Mesenchymal stem cell (in vitro differentiated cells and primary cell): ENCODE data around the gene SEPTIN1.
A peak's percentile ranks its signal among the peaks of the same experiment; 100 is the strongest.

ENCODE experiments used
- DNase-seq: peaks from one replicate; pipeline ENCODE4 v3.0.0-alpha.2; 2013
- H2AFZ ChIP-seq: one replicate; pipeline ENCODE4 v1.6.1; 2013; ENCODE audit warnings: low read depth, mild to moderate bottlenecking, control low read depth, inconsistent platforms, low read length, moderate library complexity
- H2AK5ac ChIP-seq: 2 replicates; pipeline ENCODE4 v1.6.1; 2013; ENCODE audit warnings: low read length, moderate library complexity, mild to moderate bottlenecking, inconsistent platforms; ENCODE audit not compliant: severe bottlenecking
- H2BK120ac ChIP-seq: one replicate; pipeline ENCODE4 v1.6.1; 2013; ENCODE audit warnings: low read depth, mild to moderate bottlenecking, inconsistent platforms, low read length, moderate library complexity
- H2BK12ac ChIP-seq, 2 experiments: one replicate each; pipeline ENCODE4 v1.6.1; 2013; ENCODE audit warnings: inconsistent platforms in 2 of 2, low read length in 2 of 2, mild to moderate bottlenecking in 2 of 2, moderate library complexity in 2 of 2, control low read depth in 1 of 2
- H2BK15ac ChIP-seq: one replicate; pipeline ENCODE4 v1.6.1; 2013; ENCODE audit warnings: mild to moderate bottlenecking, low read depth, inconsistent platforms; ENCODE audit not compliant: poor library complexity, severe bottlenecking
- H2BK5ac ChIP-seq: 2 replicates; pipeline ENCODE4 v1.6.1; 2013; ENCODE audit warnings: low read depth, mild to moderate bottlenecking, low read length, control low read depth, inconsistent platforms; ENCODE audit not compliant: poor library complexity, severe bottlenecking
- H3K14ac ChIP-seq, 2 experiments: one replicate each; pipeline ENCODE4 v1.6.1; 2013; ENCODE audit warnings: inconsistent platforms in 2 of 2, low read length in 2 of 2, control low read depth in 1 of 2, mild to moderate bottlenecking in 1 of 2, moderate library complexity in 1 of 2
- H3K18ac ChIP-seq, 2 experiments: one replicate each; pipeline ENCODE4 v1.6.1; 2013; ENCODE audit warnings: inconsistent platforms in 2 of 2, low read length in 2 of 2, control low read depth in 1 of 2, low read depth in 1 of 2, mild to moderate bottlenecking in 1 of 2
- H3K23ac ChIP-seq, 2 experiments: one replicate each; pipeline ENCODE4 v1.6.1; 2013; ENCODE audit warnings: inconsistent platforms in 2 of 2, low read length in 2 of 2, mild to moderate bottlenecking in 2 of 2, moderate library complexity in 2 of 2, control low read depth in 1 of 2
- H3K27ac ChIP-seq: 2 replicates; pipeline ENCODE4 v1.5.1; 2013; ENCODE audit warnings: mild to moderate bottlenecking, moderate library complexity, low read length, control low read depth, inconsistent platforms; ENCODE audit not compliant: poor library complexity, severe bottlenecking
- H3K27me3 ChIP-seq, 2 experiments: 2 replicates each; pipeline versions ENCODE4 v1.6.1 to v1.7.0; 2013; ENCODE audit warnings: low read length in 2 of 2, mild to moderate bottlenecking in 2 of 2, moderate library complexity in 2 of 2, control low read depth in 1 of 2, inconsistent platforms in 1 of 2; ENCODE audit not compliant: control insufficient read depth in 1 of 2, insufficient read depth in 1 of 2
- H3K36me3 ChIP-seq, 2 experiments: 2 replicates each; pipeline versions ENCODE4 v1.6.1 to v1.7.0; 2013; ENCODE audit warnings: low read length in 2 of 2, control low read depth in 1 of 2, inconsistent platforms in 1 of 2, low read depth in 1 of 2, mild to moderate bottlenecking in 1 of 2; ENCODE audit not compliant: insufficient read depth in 2 of 2, control insufficient read depth in 1 of 2
- H3K4ac ChIP-seq, 2 experiments: one replicate each; pipeline ENCODE4 v1.6.1; 2013; ENCODE audit warnings: inconsistent platforms in 2 of 2, low read length in 2 of 2, mild to moderate bottlenecking in 2 of 2, moderate library complexity in 2 of 2, control low read depth in 1 of 2, low read depth in 1 of 2
- H3K4me1 ChIP-seq: 2 replicates; pipeline ENCODE4 v1.6.1; 2013; ENCODE audit warnings: low read depth, low read length, control low read depth; ENCODE audit not compliant: control insufficient read depth, insufficient read depth
- H3K4me2 ChIP-seq: 2 replicates; pipeline ENCODE4 v1.6.1; 2013; ENCODE audit warnings: low read length, mild to moderate bottlenecking, inconsistent platforms; ENCODE audit not compliant: poor library complexity, severe bottlenecking
- H3K4me3 ChIP-seq, 2 experiments: 2 replicates each; pipeline versions ENCODE4 v1.5.1 to v1.7.0; 2013; ENCODE audit warnings: low read length in 2 of 2, mild to moderate bottlenecking in 2 of 2, control low read depth in 1 of 2, low read depth in 1 of 2; ENCODE audit not compliant: insufficient read depth in 1 of 2
- H3K79me1 ChIP-seq: replicated peaks from 2 replicates; pipeline ENCODE4 v1.6.1; 2013; ENCODE audit warnings: mild to moderate bottlenecking, control low read depth, low read length, inconsistent platforms; ENCODE audit not compliant: poor library complexity, severe bottlenecking
- H3K9ac ChIP-seq: 2 replicates; pipeline ENCODE4 v1.7.0; 2013; ENCODE audit warnings: mild to moderate bottlenecking, low read length, moderate library complexity
- H3K9me3 ChIP-seq: 2 replicates; pipeline ENCODE4 v1.7.0; 2013; ENCODE audit warnings: mild to moderate bottlenecking, low read length; ENCODE audit not compliant: control insufficient read depth
- H4K8ac ChIP-seq: one replicate; pipeline ENCODE4 v1.6.1; 2013; ENCODE audit warnings: inconsistent platforms, mild to moderate bottlenecking, low read length, moderate library complexity
- H4K91ac ChIP-seq: one replicate; pipeline ENCODE4 v1.6.1; 2013; ENCODE audit warnings: mild to moderate bottlenecking, low read length, inconsistent platforms
- WGBS: methylation state at CpG from one replicate; pipeline ENCODE4 v1.1.7; 2013; ENCODE audit warnings: mixed read lengths; 5-methylcytosine and 5-hydroxymethylcytosine counted together

SEPTIN1 gene

DNA sequence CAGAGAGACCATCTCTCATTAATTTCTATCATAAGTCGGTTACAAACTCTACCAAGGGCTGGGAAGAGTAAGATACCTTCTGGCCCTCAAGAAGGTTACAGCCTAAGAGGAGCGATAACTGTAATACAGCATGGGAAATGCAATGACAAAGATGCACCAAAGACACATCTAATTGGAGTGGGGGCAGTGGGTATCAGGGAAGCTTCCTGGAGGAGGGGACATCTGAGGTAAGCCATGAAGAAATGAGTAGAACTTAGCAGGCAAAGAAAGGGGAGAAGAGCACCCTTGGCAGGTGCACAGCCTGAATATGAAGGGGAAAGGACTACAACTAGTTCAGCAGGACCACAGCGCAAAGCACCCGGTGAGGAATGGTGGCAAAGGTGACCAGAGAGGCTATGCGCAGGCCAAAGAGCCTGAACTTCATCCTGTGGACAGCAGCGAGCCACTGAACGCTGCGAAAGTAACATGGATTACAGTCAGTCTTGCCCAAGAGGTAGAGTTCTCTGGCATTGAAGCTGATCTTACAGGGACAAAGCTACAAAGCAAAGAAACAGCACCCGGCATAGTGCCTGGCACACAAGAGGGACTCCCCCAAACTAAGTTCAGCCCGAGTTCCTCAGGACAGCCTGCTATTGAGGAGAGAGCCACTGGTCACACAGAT, 14.9 kb downstream of the SEPTIN1 start:
- H3K23ac ChIP-seq: peak overlapping the region in 1 of 2 experiments; percentile 37
- H3K9me3 ChIP-seq: no peaks in the 10 kb centered on the region
- no peak overlapping the region for H4K8ac ChIP-seq
- H2BK5ac ChIP-seq: no peak overlapping the region
- H2BK12ac ChIP-seq: no peak overlapping the region
- no peak overlapping the region for H2AFZ ChIP-seq
- 94% methylated on average over 10 of the region's 10 CpGs for WGBS
- no peak overlapping the region for H3K18ac ChIP-seq
- H3K4me1 ChIP-seq: peaks cover 26% of the 10 kb centered on the region
- H2BK120ac ChIP-seq: no peak overlapping the region
- H3K14ac ChIP-seq: no peak overlapping the region
- no peak overlapping the region for H2AK5ac ChIP-seq
- peaks cover 21 to 39% of the 10 kb centered on the region in 2 experiments for H3K36me3 ChIP-seq
- peak overlapping the region in 1 of 2 experiments; percentile 98 for H3K4me3 ChIP-seq
- no peak overlapping the region for H4K91ac ChIP-seq
- H2BK15ac ChIP-seq: no peak overlapping the region
- H3K27me3 ChIP-seq: no peaks in the 10 kb centered on the region
- peaks cover 4% of the 10 kb centered on the region for H3K79me1 ChIP-seq
- no peak overlapping the region for H3K4ac ChIP-seq
- H3K9ac ChIP-seq: peak overlapping the region; percentile 89
- peak overlapping the region; percentile 93 for H3K4me2 ChIP-seq
- no peak for DNase-seq
- H3K27ac ChIP-seq: no peak overlapping the region

DNA sequence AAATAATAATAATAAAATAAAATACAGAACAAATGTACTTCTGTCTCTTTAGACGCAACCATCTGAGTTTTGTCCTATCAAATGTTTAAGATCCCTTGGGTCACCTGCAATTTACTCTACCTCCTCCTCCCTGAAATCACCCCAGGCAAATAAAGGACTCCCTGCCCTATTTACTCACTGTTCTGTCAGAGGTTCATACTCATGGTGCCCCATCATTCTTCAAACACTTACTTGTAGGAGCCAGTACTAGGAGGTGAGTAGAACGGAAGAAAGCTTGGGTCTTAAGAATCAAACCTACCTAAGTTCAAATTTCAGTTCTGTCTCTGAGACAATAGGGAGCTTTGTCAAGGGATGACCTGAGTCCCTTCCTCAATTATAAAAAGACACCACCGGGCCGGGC, 15.8 kb downstream of the SEPTIN1 start:
- Histone ChIP-seq H3K27ac (no peak overlapping the region), H2BK12ac (no peak overlapping the region), H3K79me1 (peaks cover 4% of the 10 kb centered on the region), H3K23ac (no peak overlapping the region), H4K91ac (no peak overlapping the region), H2AFZ (no peak overlapping the region), H3K4ac (no peak overlapping the region), H4K8ac (no peak overlapping the region), H2AK5ac (no peak overlapping the region), H3K18ac (no peak overlapping the region), H2BK120ac (no peak overlapping the region), H3K14ac (no peak overlapping the region), H3K4me2 (no peak overlapping the region), H3K27me3 (no peaks in the 10 kb centered on the region), H3K4me1 (peaks cover 26% of the 10 kb centered on the region), H3K4me3 (peak overlapping the region in 1 of 2 experiments; percentile 98), H3K9me3 (no peaks in the 10 kb centered on the region), H3K36me3 (peaks cover 21 to 43% of the 10 kb centered on the region in 2 experiments), H2BK5ac (no peak overlapping the region), H2BK15ac (no peak overlapping the region), H3K9ac (no peak overlapping the region)
- 97% methylated on average over 4 of the region's 4 CpGs for WGBS
- DNase-seq: no peak

DNA sequence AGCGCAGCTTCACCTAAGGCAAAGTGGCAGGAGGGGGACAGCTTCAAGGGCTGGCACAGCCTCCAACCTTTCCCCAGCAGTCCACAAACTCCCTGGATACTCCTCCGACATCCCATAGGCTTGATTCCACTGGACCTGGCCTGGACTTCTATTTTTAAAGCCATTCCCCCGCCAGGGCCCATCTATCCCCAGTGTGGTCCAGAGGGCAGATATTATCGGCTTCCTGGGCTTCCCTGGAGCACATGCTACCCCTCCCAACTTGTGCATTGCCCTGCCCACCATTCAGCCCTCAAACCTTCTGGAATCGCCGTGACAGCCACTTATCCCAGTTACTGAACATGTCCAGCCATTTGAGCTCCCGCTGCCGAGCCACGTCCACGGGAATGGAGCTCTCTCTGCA, 17.2 kb downstream of the SEPTIN1 start:
- Histone ChIP-seq H3K79me1 (peaks cover 7% of the 10 kb centered on the region), H3K27me3 (no peaks in the 10 kb centered on the region), H3K18ac (no peak overlapping the region), H3K4me3 (no peak overlapping the region), H3K14ac (no peak overlapping the region), H3K27ac (no peak overlapping the region), H3K9ac (no peak overlapping the region), H2BK12ac (no peak overlapping the region), H2BK120ac (no peak overlapping the region), H3K9me3 (no peaks in the 10 kb centered on the region), H3K4me1 (peaks cover 24% of the 10 kb centered on the region), H3K36me3 (peaks cover 25 to 48% of the 10 kb centered on the region in 2 experiments), H2BK15ac (no peak overlapping the region), H2BK5ac (no peak overlapping the region), H2AK5ac (no peak overlapping the region), H4K8ac (no peak overlapping the region), H4K91ac (no peak overlapping the region), H3K4me2 (no peak overlapping the region), H3K23ac (no peak overlapping the region), H2AFZ (no peak overlapping the region), H3K4ac (no peak overlapping the region)
- DNase-seq: no peak
- WGBS: 96% methylated on average over 10 of the region's 10 CpGs

DNA sequence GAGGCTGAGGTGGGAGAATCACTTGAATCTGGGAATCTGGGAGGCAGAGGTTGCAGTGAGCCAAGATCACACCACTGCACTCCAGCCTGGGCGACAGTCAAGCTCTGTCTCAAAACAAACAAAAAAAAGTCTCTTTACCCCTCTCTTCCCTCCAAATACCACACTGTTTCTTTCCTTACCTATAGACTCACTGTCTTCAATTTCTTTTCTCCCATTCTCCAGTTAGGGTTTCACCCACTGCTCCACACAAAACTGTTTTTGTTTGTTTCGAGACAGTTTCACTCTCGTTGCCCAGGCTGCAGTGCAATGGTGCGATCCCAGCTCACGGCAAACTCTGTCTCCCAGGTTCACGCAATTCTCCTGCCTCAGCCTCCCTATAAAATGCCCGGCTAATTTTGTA, 21.2 kb downstream of the SEPTIN1 start:
- Histone ChIP-seq H3K4me2 (no peak overlapping the region), H3K9ac (no peak overlapping the region), H3K79me1 (peaks cover 33% of the 10 kb centered on the region), H2AK5ac (no peak overlapping the region), H2BK12ac (no peak overlapping the region), H2BK15ac (no peak overlapping the region), H2BK120ac (no peak overlapping the region), H2AFZ (no peak overlapping the region), H3K27me3 (no peaks in the 10 kb centered on the region), H2BK5ac (no peak overlapping the region), H3K27ac (no peak overlapping the region), H3K23ac (no peak overlapping the region), H4K8ac (no peak overlapping the region), H3K4me3 (no peak overlapping the region), H3K4me1 (peaks cover 14% of the 10 kb centered on the region), H3K14ac (no peak overlapping the region), H3K36me3 (peaks cover 62 to 75% of the 10 kb centered on the region in 2 experiments), H3K9me3 (no peaks in the 10 kb centered on the region), H3K4ac (no peak overlapping the region), H4K91ac (no peak overlapping the region), H3K18ac (no peak overlapping the region)
- 96% methylated on average over 7 of the region's 7 CpGs for WGBS
- DNase-seq: no peak
